ENCODE data around the gene CDK5R1. TPM values are rescaled to one million over a fixed set of nuclear protein-coding genes. Genes with fewer than 3 reads are reported as not detected.

The CDK5R1 gene
- total RNA-seq, 1 donor from 2014 or later = 1.8 TPM

- no peak for TF ChIP-seq CTCF (IDR thresholded peaks at IDR 0.05)
- H3K27me3 Mint-ChIP-seq (ENCODE audit: unreplicated experiment) = no peaks in the 10 kb centered on the region
- H3K4me1 Mint-ChIP-seq (ENCODE audit: unreplicated experiment) = peaks cover 12% of the 10 kb centered on the region
- H3K27ac Mint-ChIP-seq (ENCODE audit: unreplicated experiment) = peak overlapping the region; percentile 23
- peak overlapping the region; percentile 76 for H3K4me3 Mint-ChIP-seq (ENCODE audit: unreplicated experiment)
- no peaks in the 10 kb centered on the region for H3K36me3 Mint-ChIP-seq (ENCODE audit: unreplicated experiment)
- DNase-seq (ENCODE audit: extremely low spot score, unreplicated experiment) = no peak
- H3K9me3 Mint-ChIP-seq (ENCODE audit: unreplicated experiment) = no peaks in the 10 kb centered on the region
Measured at GRCh38 chr17:32519228-32520103, 32.7 kb downstream of the CDK5R1 start.

- no peak for TF ChIP-seq CTCF (IDR thresholded peaks at IDR 0.05)
- Mint-ChIP-seq H3K27ac (ENCODE audit: unreplicated experiment) (peak overlapping the region; percentile 23), H3K4me3 (ENCODE audit: unreplicated experiment) (peak overlapping the region; percentile 76), H3K27me3 (ENCODE audit: unreplicated experiment) (no peaks in the 10 kb centered on the region), H3K9me3 (ENCODE audit: unreplicated experiment) (no peaks in the 10 kb centered on the region), H3K4me1 (ENCODE audit: unreplicated experiment) (peaks cover 14% of the 10 kb centered on the region), H3K36me3 (ENCODE audit: unreplicated experiment) (no peaks in the 10 kb centered on the region)
- DNase-seq (ENCODE audit: extremely low spot score, unreplicated experiment) = no peak
Measured at GRCh38 chr17:32520104-32520701, 33.4 kb downstream of the CDK5R1 start.

GRCh38 chr17:32520737-32521404 is 34.1 kb downstream of the CDK5R1 start:
- Mint-ChIP-seq H3K27ac (ENCODE audit: unreplicated experiment) (no peak overlapping the region), H3K36me3 (ENCODE audit: unreplicated experiment) (no peaks in the 10 kb centered on the region), H3K4me1 (ENCODE audit: unreplicated experiment) (peaks cover 15% of the 10 kb centered on the region), H3K27me3 (ENCODE audit: unreplicated experiment) (no peaks in the 10 kb centered on the region), H3K9me3 (ENCODE audit: unreplicated experiment) (no peaks in the 10 kb centered on the region), H3K4me3 (ENCODE audit: unreplicated experiment) (no peak overlapping the region)
- TF ChIP-seq CTCF (IDR thresholded peaks at IDR 0.05) = no peak
- DNase-seq (ENCODE audit: extremely low spot score, unreplicated experiment) = no peak

GRCh38 chr17:32523017-32523680 is 36.4 kb downstream of the CDK5R1 start:
- H3K9me3 Mint-ChIP-seq (ENCODE audit: unreplicated experiment) = no peaks in the 10 kb centered on the region
- TF ChIP-seq CTCF (IDR thresholded peaks at IDR 0.05) = no peak
- H3K27ac Mint-ChIP-seq (ENCODE audit: unreplicated experiment) = no peak overlapping the region
- DNase-seq (ENCODE audit: extremely low spot score, unreplicated experiment) = no peak
- no peaks in the 10 kb centered on the region for H3K36me3 Mint-ChIP-seq (ENCODE audit: unreplicated experiment)
- H3K4me3 Mint-ChIP-seq (ENCODE audit: unreplicated experiment) = no peak overlapping the region
- H3K27me3 Mint-ChIP-seq (ENCODE audit: unreplicated experiment) = no peaks in the 10 kb centered on the region
- H3K4me1 Mint-ChIP-seq (ENCODE audit: unreplicated experiment) = peaks cover 15% of the 10 kb centered on the region

Measured in osteocyte (in vitro differentiated cells).